NCI-H2029 (cell line): ENCODE measurements around the gene CYB561A3.

Experiments
- DNase-seq: peaks from one replicate; lab custom pipeline; 2025; lab: John Stamatoyannopoulos, UW

Gene CYB561A3

DNA sequence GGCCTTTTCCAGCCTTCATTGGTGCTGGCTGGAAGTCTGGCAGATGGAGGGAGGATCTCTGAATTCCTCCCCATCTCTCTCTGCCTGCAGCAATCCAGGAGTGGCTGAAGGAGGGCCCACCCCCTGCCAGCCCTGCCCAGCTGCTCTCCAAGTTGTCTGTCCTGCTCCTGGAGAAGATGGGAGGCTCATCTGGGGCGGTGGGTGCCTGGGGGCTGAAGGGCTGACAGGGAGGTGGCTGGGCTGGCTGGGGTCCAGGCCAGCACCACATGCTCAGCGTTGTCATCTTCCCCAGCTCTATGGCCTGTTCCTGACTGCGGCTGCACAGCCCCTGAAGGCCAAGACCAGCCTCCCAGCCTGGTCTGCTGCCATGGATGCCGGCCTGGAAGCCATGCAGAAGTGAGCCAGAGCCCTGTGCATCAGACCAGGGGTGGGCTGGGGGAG is 16.5 kb downstream of the CYB561A3 start:
- no peak for DNase-seq

DNA sequence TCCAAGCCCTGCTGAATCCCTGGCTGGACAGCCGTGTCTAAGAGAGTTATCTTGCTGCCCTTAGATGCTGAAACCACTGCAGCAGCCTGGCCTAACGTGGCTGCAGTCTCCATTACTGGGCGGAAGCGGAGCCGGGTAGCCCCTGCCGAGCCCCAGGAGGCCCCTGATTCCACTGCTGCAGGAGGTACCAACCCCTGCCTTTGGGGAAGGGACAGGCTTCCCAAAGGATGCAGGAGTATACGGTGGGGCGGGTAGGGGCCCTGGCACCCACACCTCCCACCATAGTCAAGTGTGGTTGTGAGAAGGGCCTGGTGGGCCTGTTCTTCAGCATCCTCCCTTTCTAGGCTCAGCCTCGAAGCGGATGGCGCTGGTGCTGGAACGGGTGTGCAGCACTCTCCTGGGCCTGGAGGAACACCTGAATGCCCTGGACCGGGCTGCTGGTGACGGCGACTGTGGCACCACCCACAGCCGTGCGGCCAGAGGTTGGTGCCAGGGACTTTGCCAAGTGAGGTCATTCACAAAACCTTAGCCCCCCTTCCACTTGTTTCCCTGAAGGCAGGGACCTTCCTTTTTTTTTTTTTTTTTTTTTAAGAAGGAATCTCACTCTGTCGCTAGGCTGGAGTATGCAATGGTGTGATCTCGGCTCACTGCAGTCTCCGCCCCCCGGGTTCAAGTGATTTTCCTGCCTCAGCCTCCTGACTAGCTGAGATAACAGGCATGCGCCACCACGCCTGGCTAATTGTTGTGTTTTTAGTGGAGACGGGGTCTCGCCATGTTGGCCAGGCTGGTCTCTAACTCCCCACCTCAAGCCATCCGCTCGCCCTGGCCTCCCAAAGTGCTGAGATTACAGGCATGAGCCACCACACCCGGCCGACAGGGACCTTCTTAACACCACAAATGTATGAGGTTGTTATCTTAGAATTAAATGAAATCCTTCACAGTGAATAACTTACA is 17.6 kb downstream of the CYB561A3 start:
- no peak for DNase-seq

DNA sequence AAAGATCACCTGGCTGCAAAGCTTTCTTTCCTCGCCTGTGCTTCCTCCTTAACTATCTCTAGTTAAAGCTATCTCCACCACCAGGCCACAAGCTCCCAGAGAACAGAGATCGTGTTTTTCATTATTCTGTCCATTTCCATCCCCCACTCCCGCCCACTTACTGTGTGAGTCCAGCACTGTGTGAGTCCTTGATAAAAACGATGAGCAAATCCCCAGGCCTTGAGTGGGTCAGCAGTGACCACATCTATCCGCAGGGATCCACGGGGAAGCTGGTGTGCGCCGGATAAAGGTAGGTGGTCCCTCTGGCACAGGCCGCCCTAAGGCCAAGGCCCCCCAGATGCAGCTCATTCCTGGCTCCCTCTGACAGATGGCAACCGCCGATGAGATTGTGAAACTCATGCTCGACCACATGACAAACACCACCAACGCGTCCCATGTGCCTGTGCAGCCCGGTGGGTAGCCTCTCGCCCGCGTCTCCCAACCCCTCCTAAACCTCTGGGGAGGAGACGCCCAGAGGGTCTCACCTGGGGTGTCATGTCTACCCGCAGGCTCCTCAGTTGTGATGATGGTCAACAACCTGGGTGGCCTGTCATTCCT is 19.4 kb downstream of the CYB561A3 start:
- no peak for DNase-seq

DNA sequence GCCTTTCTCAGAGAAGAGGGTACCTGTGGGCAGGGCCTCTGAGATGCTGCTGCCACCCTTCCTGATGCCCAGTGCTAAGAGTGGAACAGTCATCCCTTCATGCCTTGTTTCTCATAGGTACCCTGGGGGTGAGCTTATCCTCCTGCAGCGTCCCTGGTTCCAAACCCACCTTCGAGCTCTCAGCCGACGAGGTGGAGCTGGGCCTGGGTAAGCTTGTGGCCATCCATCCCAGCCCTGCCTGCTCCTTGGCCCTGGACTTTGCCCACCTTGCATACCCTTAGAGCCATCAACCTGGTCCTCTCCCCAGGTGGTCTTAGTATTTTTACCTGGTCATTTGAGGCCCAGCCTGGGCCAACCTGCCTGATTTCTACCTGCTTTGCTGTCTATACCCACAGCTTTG is 20.0 kb downstream of the CYB561A3 start:
- no peak for DNase-seq

DNA sequence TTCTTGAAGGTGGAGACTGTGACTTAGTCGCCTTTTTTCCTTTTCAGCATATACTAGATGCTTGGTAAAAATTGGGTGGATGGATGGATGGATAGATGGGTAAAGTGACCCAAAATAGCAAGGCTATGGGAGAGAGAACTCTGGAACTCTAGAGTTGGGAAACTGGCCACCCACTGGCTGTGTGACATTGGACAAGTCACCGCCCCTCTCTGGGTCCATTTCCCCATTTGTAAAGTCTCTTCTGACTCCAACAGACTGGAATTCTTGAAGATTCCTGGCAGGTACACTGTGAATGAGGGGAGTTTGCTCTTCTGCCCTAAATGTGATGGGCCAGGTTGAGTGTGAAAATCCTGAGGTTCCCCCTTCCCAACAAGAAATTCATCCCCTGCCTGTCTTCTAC is 20.7 kb downstream of the CYB561A3 start:
- no peak for DNase-seq

DNA sequence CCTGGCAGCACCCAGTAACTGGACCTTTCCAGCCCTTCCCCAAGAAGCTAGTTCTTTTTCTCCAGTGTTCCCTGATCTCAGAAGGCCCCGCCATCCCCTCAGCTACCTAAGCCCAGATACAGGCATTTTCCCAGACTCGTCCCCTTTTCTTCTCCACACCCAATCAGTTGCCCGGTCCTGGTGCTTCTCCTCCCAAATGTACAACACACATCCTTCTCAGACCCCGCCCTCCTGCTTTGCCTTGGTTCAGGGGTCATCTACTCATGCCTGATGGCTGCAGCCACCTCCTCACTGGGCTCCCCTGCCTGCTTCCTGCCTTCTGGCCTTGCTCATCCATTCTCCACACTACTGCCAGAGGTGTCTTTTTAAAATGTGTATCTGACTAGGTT is 22.2 kb downstream of the CYB561A3 start:
- no peak for DNase-seq

DNA sequence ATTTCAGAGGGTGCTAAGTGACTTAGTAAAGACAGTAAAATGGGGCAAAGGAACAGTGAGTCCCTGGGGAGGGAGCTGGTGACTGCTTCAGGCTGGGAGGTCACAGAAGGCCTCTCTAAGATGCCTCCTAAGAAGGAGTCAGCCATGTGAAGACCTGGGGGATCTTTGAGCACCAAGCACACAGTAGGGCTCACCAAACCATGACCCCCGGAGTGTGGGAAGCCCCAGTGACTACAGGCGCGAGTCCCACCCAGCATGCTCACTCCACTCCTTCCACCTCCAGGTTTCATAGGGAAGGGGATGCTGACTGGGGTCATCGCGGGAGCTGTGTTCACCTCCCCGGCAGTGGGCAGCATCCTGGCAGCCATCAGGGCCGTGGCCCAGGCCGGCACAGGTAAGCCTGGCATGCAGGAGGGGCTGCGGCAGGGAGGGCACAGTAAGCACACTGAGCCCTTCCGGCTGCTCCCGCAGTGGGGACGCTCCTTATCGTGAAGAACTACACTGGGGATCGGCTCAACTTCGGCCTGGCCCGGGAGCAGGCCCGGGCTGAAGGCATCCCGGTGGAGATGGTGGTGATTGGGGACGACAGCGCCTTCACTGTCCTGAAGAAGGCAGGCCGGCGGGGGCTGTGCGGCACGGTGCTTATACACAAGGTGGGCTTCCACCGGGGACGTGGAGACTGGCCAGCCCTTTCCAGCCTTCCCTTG is 22.7 kb downstream of the CYB561A3 start:
- DNase-seq: no peak

DNA sequence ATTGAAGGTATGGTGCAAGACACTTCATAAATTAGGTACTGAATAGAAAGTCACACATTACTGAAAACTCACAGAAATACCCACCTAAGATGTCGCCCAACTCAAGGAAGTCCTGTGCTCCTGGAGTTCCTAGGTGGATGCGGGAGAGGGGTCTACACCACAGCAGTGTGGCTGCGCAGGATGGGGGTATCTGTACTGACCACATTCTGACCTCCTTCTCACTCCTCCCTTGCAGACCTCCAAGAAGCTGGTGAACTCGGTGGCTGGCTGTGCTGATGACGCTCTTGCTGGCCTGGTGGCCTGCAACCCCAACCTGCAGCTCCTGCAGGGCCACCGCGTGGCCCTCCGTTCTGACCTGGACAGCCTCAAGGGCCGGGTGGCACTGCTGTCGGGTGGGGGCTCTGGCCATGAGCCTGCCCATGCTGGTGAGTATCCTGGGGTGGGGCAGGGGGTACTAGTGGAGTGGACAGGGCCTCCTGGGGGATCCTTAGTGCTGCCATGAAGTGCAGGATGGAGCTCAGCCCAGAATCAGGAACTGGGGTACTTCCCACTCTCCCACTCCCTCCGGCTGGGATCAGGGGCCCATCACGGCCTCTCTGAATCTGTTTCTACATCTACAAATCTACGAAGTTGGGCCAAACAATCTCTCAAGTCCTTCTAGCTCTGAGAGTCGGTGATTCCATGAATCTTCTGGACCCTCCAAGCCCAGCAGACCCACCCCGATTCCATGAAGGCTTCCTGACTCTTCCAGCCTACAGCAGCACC is 23.8 kb downstream of the CYB561A3 start:
- no peak for DNase-seq

DNA sequence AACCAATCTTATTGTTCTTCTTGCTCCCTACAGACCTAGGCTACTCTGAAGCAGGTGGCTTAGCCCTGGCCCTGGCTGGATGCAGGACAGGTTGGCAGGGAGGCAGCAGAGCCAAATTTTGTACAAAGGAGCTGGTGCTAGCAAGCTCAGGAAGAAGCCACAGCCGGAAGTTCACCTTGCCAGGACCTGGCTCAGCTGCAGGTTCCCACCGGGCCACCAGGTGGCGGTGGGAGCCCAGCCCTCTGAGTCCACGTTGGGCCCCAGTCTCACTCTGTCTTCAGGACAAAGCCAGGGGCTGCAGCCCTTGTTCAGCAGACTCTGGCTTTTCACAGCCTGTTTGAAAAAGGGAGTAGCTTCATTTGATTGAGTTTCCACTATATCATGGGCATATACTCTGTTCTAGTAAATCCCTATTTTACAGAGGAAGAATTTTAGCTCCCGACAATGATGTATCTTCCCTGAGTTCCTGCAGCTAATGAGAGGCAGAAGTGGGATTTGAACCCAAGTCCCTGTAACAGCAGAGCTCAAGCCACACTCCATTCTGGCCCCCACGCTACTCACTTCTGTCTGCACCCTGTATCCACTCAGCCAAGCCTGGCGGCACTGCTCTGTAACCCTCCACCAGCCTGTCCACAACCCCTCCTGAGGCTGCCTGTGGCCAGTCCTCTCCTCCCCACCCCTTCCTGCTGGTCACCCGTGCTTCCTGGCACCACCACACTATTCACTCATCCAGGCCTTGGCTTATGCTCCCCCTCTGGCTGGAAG is 25.3 kb downstream of the CYB561A3 start:
- peak; percentile 80 for DNase-seq

DNA sequence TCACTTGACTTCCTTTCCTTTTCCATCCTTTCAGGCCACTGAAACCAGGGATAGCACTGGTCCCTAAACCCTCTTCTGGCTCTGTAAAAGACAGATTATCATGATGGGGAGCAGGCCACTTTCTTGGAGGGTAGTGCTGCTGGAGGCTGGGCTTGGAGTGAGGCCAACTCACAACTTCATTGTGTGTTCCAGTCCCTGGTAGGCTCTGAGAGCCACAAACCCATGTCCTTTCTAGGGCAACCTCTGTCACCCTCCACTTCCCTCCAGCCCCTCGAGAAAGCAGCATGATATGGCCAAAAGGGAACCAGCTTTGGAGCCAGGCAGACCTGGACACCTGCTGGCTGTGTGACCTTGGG is 26.3 kb downstream of the CYB561A3 start:
- DNase-seq: no peak

DNA sequence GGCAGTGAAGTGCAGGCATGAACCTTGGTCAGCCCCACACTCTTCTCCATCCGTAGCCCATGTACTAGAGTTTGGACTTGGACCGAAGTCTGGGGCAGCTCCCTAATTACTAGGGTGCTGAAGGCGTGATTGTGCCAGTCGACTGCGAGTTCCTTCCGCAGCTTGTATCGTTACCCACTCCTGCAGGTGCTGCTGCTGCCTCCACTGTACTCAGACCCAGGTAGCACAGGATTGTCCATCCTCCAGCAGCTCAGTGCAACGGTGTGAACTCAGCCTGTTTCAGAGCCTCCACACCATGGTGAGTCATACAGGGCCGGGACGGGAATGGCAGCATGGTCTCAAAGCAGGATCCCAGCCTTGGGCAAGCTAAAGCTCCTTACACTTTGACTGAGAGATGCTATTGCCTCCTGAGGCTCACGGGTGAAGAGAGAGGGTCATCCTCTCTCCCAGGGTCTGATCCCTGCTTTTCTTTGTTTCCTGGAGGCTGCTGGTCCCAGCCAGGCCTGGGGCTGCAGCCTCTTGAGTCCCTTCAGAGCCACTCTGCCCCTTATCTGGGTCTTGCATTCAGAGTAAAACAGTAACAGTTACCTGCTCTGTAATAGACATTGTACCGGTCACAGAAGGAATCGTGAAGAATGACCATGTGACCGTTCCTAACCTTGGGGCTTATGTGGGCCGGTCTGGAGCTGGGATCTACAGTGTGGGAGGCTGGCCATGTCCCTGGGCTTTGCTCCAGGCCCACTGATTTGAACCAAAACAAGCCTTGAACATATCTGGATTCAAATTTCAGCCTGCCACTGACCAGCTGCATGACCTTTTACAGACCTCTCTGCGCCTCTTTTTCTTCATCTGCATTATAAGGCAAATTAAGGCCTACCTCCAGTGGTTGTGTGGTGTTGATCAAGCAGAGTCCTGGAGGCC is 27.0 kb downstream of the CYB561A3 start:
- no peak for DNase-seq

DNA sequence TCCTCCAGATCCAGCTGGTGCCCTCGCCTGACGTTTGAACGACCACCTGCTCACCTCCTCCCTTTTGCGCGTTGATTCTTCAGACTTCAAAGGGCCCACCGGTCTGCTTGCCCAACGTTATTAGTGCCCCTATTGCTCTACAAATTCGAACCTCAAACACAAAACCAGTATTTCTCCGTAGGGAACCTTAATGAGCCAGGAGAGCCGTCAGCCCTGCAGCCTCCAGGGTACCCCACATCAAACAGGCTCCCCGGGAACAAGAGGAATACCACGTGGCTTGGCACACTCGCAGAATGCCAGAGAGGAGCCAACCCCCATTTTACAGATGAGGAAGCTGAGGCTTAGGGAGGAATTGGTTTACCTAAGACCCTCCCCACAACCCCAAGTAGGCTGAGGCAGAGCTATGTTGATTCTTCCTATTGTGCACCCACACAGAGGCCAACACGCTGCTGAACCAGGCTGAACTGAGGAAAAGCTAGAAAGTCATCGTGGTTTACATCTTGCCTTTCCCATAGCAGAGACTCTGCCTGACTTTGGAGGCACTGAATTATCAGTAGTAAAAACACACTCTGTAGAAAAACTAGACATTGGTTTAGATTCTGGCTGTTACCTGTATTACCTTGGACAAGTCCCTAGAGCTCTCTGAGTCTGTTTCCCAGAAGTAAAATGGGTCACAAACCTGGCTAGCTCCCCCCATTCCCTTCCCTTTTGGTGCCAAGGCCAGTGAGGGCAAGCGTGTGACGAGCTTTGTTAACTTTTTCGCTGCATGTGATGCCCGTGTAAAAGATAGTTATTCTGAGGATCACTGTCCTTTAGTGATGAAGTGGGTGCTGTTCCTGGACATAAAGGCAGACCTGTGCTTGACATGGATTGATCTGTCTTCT is 27.9 kb downstream of the CYB561A3 start:
- DNase-seq: no peak

DNA sequence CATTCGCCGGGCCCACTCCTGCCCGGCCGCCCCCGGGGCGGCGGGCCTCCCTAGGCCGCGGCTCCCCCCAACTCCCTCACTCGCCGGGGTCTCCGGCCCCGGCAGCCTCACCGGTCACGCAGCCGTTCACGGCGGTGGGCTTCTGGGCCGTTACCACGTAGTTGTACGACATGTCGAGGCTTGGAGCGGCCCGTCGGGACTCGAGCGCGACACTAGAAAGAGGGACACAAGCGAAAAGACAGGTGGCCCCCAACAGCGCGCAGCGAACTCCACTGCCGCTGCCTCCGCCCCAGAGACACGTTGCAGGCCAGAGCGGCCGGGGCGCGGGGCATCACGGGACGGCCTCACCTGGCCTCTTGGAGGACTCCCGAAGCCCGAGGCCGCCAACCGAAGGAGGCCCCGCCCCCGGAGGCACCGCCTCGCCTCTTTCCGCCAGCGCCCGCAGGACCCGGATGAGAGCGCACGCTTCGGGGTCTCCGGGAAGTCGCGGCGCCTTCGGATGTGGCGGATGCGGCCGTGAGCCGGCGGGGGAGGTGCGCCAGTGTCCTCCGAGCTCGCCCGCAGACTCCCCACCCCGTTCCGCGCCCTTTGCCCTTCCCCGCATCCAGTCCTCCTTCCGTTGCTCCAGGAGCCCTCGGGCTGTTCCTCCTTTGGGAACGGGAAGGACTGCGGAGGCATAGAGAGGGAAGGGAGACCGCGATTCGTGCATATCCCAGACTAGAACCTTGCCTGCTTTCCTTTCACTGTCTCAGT is 28.7 kb downstream of the CYB561A3 start, which contains the start of the genes DDB1 and TKFC:
Gene DDB1, minus strand, starts transcription at position 309 of the 753 bp plus-strand sequence. Its CDS starts 137 bp downstream, at position 172.
Gene TKFC, plus strand, starts transcription at position 432 of the 753 bp plus-strand sequence. CDS start 1,501 bp downstream, outside the sequence.
- DNase-seq: peak; percentile 93

DNA sequence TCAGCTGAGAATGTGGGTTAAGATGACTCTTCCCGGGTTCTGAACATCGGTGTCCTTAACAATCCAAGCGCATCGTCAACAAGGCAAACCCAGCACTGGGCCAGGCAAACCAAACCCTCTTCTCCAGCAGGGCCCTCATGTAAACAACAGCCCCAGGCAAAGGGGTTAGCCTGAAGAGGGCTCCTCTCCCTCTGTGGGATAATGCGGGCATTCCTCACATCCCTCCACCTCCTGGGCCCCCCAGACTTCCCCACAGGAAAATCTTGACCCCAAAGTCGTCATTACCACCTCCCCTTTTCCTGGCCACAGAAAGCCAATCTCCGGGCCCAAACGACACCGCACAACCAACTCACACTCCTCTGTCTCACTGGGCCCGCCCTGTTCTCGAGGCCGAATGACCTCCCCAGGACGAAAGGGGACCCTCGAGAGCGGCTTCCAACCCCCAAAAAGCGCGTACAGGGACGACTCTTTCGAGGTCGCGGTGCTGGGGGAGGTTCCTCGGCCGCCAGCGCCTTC is 29.3 kb downstream of the CYB561A3 start:
- DNase-seq: peak; percentile 4

DNA sequence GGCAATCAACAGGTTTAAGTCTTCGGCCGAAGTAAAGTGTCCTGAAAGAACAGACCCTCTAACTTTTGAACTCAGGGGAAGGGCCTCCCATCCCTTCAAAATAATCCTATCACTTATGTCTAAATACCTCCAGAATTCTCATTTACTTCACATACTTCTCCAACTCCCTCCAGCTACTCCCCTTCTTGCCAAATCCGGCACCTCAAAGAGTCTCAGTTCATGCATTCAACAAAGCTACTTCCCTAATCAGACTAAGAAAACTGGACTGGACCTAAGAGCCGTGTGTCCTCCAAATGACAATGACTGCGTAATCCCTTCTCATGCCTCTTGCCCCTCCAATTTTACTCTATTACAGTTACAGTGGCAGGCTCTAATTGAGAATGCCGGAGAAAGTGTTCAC is 30.0 kb downstream of the CYB561A3 start:
- DNase-seq: no peak

DNA sequence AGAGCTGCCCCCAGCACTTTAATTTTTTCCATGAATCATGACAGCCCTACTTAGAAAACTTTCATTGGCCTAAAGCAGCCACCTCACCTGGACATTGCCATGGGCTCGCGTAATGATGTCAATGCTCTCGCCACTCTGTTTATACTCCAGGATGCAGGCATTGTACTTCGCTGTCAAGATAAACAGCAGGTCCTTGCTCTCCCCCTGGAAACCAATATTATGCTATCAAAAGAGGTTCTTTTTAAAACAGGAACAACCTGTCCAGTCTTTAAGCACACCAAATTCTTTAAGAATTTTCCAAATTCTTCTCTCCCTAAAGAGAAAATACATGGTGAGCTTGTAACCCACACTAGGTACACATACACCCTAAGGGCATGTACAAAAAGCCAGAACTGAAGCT is 31.8 kb downstream of the CYB561A3 start:
- no peak for DNase-seq

DNA sequence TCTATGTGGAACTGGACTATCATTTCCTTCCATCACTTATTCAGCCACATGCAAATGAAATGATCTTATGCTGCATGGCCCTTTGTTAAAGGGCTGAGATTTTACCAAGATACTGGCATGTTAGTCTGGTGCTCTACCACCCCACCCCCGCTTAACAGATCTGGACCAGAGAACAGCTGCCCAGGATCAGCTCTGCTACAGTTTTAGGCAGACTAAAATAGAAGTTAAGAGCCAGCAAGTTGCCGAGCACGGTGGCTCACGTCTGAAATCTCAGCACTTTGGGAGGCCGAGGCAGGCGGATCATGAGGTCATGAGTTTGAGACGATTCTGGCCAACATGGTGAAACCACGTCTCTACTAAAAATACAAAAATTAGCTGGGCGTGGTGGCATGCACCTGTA is 33.3 kb downstream of the CYB561A3 start:
- no peak for DNase-seq

DNA sequence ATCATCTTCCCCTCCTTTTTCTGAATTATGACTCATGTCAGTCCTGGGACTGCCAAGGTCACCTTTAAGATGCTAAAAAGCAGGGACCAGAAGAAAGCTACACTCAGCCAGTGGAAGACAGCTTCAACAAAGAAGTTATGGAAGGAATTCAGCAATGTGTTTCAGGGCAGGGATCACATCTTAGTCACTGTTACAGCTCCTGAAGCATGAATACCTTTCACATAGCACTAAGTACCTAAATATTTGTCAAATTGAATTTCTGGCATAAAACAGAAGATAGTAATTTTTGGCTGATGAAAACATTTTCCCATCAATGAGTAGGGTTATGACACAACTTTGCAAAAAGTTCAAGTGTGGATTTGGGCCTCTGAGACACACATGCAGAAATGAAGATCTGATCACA is 34.0 kb downstream of the CYB561A3 start:
- no peak for DNase-seq
